ENCODE measurements around the gene ZNF839.
"Not testable (repeated sequence)": the region's sequence is repeated elsewhere in the genome, so short reads cannot be mapped to it uniquely, and the experiment has no call there.

The ZNF839 gene

DNA sequence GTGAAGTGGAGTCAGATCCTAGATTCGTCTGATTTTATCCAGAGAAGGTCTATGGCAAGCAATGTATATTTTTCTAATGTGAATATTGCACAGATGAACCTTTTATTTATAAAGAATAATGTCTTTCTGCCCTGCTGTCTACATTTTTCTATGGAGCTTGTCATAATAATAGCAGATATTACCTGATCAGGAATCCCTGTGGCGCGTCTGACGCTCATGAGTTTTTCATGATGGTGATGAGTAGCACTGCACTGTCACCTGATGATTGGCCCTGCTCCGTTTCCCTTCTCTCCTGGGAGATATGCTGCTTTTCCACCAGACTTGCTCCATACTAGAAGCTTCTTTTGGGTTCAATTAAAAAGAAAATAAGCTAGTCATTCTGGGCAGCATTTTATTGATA lies 22.7 kb downstream of the ZNF839 start:
- DNase-seq (ENCODE audit: low spot score) = no peak

- no peak for DNase-seq (ENCODE audit: low spot score)
These were observed 24.5 kb downstream of the ZNF839 start for GRCh38 chr14:102344084-102344483.

DNA sequence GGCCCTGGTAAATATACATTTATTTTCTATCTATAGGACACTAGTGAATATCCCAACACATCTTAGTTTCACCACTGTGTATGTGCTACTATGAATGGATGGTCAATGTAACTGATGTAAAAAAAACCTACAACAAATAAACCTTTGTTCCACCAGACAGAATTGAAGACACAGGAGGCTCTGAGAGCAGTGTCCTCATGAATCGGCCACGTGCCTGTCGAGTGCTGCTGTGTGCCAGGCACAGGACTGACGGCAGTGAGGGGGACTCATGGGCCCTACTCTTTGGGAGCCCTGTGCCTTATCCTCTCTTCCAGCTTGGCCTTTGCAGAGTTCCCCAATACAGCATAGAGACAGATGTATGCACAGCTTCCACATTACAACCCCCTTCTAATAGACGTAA lies 24.9 kb downstream of the ZNF839 start:
- peak; percentile 96 for DNase-seq (ENCODE audit: low spot score)

GRCh38 chr14:102345232-102345631 lies 25.7 kb downstream of the ZNF839 start:
- no peak for DNase-seq (ENCODE audit: low spot score)

- DNase-seq (ENCODE audit: low spot score) = no peak
These were observed 27.1 kb downstream of the ZNF839 start for GRCh38 chr14:102346645-102347044.

GRCh38 chr14:102348376-102348775 lies 28.8 kb downstream of the ZNF839 start:
- DNase-seq (ENCODE audit: low spot score) = no peak

DNA sequence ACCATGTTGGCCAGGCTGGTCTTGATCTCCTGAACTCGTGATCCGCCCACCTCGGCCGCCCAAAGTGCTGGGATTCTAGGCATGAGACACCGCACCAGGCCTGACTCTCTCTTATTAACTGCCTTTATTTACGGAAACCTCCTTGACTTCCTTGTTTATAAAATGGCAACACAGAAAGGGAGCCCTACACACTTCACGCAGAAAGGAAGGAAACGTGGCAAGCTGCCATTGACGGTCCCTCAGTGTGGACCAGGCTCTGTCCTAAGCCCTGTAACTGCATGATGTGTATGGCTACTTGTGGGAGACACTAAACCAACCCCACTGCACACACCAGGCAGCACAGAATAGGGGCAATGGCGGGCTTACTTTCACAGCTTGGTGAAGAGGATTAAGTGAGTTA lies 31.5 kb downstream of the ZNF839 start:
- DNase-seq (ENCODE audit: low spot score) = no peak

DNA sequence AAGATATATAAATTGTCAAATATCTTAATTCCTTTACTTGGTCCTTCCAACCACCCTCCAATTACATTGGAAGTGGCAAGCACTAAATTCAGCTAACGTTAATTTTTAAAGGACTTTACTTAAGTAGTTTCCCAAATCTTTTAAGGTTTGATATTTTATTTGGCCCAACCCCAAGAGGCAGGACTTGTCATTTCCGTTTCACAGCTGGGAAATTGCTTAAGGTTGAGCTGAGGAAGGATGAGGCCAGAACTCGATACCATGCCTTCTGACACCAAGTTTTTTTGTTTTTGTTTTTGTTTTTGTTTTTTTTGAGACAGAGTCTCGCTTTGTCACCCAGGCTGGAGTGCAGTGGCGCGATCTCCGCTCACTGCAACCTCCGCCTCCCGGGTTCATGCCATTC lies 32.0 kb downstream of the ZNF839 start:
- not testable (repeated sequence) for DNase-seq (ENCODE audit: low spot score)

- no peak for DNase-seq (ENCODE audit: low spot score)
These were observed 32.7 kb downstream of the ZNF839 start for GRCh38 chr14:102352213-102352612.

DNA sequence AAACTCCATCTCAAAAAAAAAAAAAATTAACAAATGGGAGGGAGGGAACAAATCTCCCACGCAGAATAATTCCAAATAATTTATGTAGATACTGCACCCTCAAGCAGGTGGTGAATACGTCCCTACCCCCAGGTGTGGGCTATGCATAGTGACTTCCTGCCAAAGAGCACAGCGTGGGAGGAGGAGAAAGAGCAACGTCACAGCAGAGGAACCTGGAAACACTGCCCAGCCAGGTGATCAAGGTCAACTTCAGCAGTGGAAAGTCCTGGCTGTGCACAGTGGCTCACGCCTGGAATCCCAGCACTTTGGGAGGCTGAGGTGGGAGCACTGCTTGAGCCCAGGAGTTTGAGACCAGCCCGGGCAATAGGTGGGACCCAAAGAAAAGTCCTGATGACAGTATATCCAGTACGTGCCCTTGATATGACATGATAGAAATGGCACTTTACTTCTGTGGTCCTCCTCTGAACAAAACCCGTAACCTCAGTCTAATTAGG lies 33.6 kb downstream of the ZNF839 start:
- DNase-seq (ENCODE audit: low spot score) = no peak

DNA sequence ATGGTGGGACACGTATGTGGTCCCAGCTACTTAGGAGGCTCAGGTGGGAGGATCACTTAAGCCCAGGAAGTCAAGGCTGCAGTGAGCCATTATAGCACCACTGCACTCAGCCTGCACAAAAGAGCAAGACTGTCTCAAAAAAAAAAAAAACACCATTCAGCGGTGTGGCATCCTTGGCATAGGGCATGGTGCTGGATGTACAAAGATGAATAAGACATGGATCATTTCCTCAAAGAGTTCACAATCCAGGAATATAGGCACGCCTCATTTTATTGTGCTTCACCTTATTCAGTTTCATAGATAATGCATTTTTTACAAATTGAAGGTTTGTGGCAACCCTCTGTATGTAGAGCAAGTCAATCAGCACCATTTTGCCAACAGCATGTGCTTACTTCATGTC lies 36.7 kb downstream of the ZNF839 start:
- no peak for DNase-seq (ENCODE audit: low spot score)

GRCh38 chr14:102359341-102359740 lies 39.8 kb downstream of the ZNF839 start:
- no peak for DNase-seq (ENCODE audit: low spot score)

DNA sequence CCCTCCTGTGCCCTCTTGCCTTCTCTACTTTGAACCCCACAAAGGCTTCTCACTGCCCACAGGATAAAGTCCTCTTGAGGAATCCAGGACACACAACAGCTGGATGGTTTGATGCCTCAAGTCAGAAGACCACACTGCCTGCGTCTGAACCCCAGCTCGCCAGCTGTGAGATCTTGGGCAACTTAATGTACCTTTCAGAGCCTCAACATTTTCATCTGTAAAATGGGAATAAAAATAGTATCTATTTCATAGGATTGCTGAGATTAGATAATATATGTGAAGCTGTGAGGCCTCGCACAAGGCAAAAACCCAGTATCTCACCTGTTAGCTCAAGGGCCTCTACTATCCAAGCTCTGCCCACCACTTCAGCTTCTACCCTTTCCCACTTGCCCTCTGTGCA lies 40.8 kb downstream of the ZNF839 start:
- DNase-seq (ENCODE audit: low spot score) = no peak

- no peak for DNase-seq (ENCODE audit: low spot score)
These were observed 42.5 kb downstream of the ZNF839 start for GRCh38 chr14:102362084-102362483.

DNA sequence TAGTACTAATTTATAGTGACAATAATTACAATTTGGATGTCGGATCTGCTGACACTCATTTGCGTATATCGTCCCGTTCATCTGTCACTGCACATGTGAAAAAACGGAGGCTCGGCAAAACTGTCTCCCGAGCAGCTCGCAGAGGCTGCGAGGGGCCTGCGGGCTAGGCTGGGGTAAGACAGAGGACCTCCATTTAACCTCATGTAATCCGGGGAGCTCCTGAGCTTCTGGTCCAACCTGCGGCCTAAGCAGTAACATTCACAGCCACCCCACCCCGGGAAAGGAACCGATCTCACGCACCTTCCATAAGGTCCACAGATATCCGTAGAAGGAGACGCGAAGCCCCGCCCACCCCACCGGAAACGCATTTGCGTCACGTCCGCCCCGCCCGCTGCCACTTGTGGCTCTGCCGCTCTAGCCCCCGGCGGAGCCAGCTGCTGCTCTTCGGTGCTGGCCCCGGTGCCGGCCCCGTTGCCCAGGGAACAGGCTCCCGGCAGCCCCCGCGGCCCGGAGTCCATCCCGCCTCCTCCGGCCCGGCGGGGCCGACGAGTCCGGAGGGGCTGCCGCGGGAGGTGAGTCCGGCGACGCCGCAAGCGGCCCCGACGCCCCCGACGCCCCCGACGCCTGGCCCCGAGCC lies 43.1 kb downstream of the ZNF839 start, which contains the start of the genes CINP and TECPR2:
Gene CINP, minus strand, starts transcription at position 346 of the 637 bp plus-strand sequence. Its CDS starts 39 bp downstream, at position 307.
Gene TECPR2, plus strand, starts transcription at position 397 of the 637 bp plus-strand sequence. CDS start 13,781 bp downstream, outside the sequence.
- peak; percentile 97 for DNase-seq (ENCODE audit: low spot score)

- no peak for DNase-seq (ENCODE audit: low spot score)
These were observed 43.8 kb downstream of the ZNF839 start for GRCh38 chr14:102363182-102363943.

GRCh38 chr14:102370305-102370809 lies 50.8 kb downstream of the ZNF839 start:
- DNase-seq (ENCODE audit: low spot score) = no peak

GRCh38 chr14:102371361-102371760 lies 51.8 kb downstream of the ZNF839 start:
- no peak for DNase-seq (ENCODE audit: low spot score)

GRCh38 chr14:102373110-102373509 lies 53.6 kb downstream of the ZNF839 start:
- no peak for DNase-seq (ENCODE audit: low spot score)

- no peak for DNase-seq (ENCODE audit: low spot score)
These were observed 54.7 kb downstream of the ZNF839 start for GRCh38 chr14:102374264-102374663.

DNA sequence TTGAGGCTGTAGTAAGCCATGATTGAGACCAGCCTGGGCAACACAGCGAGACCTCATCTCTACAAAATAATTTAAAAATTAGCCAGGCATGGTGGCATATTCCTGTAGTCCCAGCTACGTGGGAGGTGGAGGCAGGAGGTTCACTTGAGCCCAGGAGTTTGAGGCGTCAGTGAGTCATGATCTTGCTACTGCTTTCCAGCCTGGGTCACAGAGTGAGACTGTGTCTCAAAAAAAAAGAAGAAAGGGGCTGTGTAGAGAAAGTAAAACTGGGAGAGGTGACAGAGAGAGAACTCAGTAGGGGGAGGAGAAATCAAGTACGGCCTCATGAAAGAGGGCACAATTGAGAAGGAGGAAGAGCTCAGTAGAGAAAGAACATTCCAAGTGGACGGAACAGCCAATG lies 55.6 kb downstream of the ZNF839 start:
- DNase-seq (ENCODE audit: low spot score) = no peak

GRCh38 chr14:102377696-102378095 lies 58.1 kb downstream of the ZNF839 start:
- DNase-seq (ENCODE audit: low spot score) = no peak

- DNase-seq (ENCODE audit: low spot score) = no peak
These were observed 59.3 kb downstream of the ZNF839 start for GRCh38 chr14:102378830-102379229.

Data from globus pallidus (tissue), 1 donor.